Measurements from ENCODE around the gene CLDN24. TPM values are rescaled to one million over a fixed set of nuclear protein-coding genes. Genes with fewer than 3 reads are reported as not detected.
"Not testable (repeated sequence)": the region's sequence is repeated elsewhere in the genome, so short reads cannot be mapped to it uniquely, and the experiment has no call there.

Gene CLDN24
- total and polyA plus RNA-seq, 3 experiments from 2014 or later: not detected

- POLR2A ChIA-PET: no interaction called here
- CTCF ChIA-PET: no interaction called here
- no peaks in the 10 kb centered on the region for H3K36me3 ChIP-seq (ENCODE audit: insufficient read depth, low read length)
Measured at GRCh38 chr4:183330841-183331240, 8.6 kb upstream of the CLDN24 start.

GRCh38 chr4:183329954-183330742 lies 7.9 kb upstream of the CLDN24 start:
- Histone ChIP-seq H3K4me1 (ENCODE audit: insufficient read depth, low read length) (no peaks in the 10 kb centered on the region), H3K4me3 (ENCODE audit: low read length) (no peak overlapping the region), H3K9me3 (ENCODE audit: low read length) (no peaks in the 10 kb centered on the region), H3K27ac (ENCODE audit: low read depth, low read length) (no peak overlapping the region), H3K36me3 (ENCODE audit: insufficient read depth, low read length) (no peaks in the 10 kb centered on the region), H3K27me3 (ENCODE audit: insufficient read depth, low read length, poor library complexity, severe bottlenecking) (no peaks in the 10 kb centered on the region)
- Mint-ChIP-seq H3K9me3 (no peaks in the 10 kb centered on the region), H3K4me1 (no peaks in the 10 kb centered on the region), H3K4me3 (no peak overlapping the region), H3K27ac (peak overlapping the region in 1 of 8 donors; percentile 57), H3K27me3 (peaks cover 7 to 43% of the 10 kb centered on the region in 2 donors), H3K36me3 (peaks cover 0 to 10% (median 0%) of the 10 kb centered on the region in 3 donors)
- no peak for DNase-seq
- ChIA-PET CTCF (no interaction called here), POLR2A (no interaction called here)

More at GRCh38 chr4:183330841-183331240, 8.6 kb upstream of the CLDN24 start:
- Histone ChIP-seq H3K4me1 (ENCODE audit: insufficient read depth, low read length) (no peaks in the 10 kb centered on the region), H3K27me3 (ENCODE audit: insufficient read depth, low read length, poor library complexity, severe bottlenecking) (no peaks in the 10 kb centered on the region), H3K4me3 (ENCODE audit: low read length) (no peak overlapping the region), H3K9me3 (ENCODE audit: low read length) (no peaks in the 10 kb centered on the region), H3K27ac (ENCODE audit: low read depth, low read length) (no peak overlapping the region)
- H3K4me3 Mint-ChIP-seq: no peak overlapping the region
- no peaks in the 10 kb centered on the region for H3K9me3 Mint-ChIP-seq
- peaks cover 0 to 8% (median 0%) of the 10 kb centered on the region in 3 donors for H3K36me3 Mint-ChIP-seq
- DNase-seq: no peak
- peaks cover 5 to 45% of the 10 kb centered on the region in 2 donors for H3K27me3 Mint-ChIP-seq
- H3K4me1 Mint-ChIP-seq: peaks cover 0 to 5% (median 0%) of the 10 kb centered on the region in 3 donors
- no peak overlapping the region for H3K27ac Mint-ChIP-seq

GRCh38 chr4:183329244-183329643 lies 7.0 kb upstream of the CLDN24 start:
- Histone ChIP-seq H3K4me1 (ENCODE audit: insufficient read depth, low read length) (no peaks in the 10 kb centered on the region), H3K4me3 (ENCODE audit: low read length) (no peak overlapping the region), H3K36me3 (ENCODE audit: insufficient read depth, low read length) (no peaks in the 10 kb centered on the region), H3K27ac (ENCODE audit: low read depth, low read length) (no peak overlapping the region), H3K9me3 (ENCODE audit: low read length) (no peaks in the 10 kb centered on the region), H3K27me3 (ENCODE audit: insufficient read depth, low read length, poor library complexity, severe bottlenecking) (no peaks in the 10 kb centered on the region)
- H3K27me3 Mint-ChIP-seq: peaks cover 7 to 46% of the 10 kb centered on the region in 2 donors
- CTCF ChIA-PET: no interaction called here
- no peaks in the 10 kb centered on the region for H3K4me1 Mint-ChIP-seq
- DNase-seq: no peak
- POLR2A ChIA-PET: no interaction called here
- no peak overlapping the region for H3K27ac Mint-ChIP-seq
- peaks cover 0 to 10% (median 0%) of the 10 kb centered on the region in 3 donors for H3K36me3 Mint-ChIP-seq
- no peaks in the 10 kb centered on the region for H3K9me3 Mint-ChIP-seq
- H3K4me3 Mint-ChIP-seq: no peak overlapping the region

- CTCF ChIA-PET: no interaction called here
- H3K27ac Mint-ChIP-seq: no peak overlapping the region
Measured at GRCh38 chr4:183328832-183329231, 6.6 kb upstream of the CLDN24 start.

GRCh38 chr4:183327827-183328226 lies 5.6 kb upstream of the CLDN24 start:
- no peaks in the 10 kb centered on the region for H3K9me3 Mint-ChIP-seq

More at GRCh38 chr4:183328832-183329231, 6.6 kb upstream of the CLDN24 start:
- no peak overlapping the region for H3K4me3 Mint-ChIP-seq
- no peak for DNase-seq
- H3K4me1 ChIP-seq (ENCODE audit: insufficient read depth, low read length): no peaks in the 10 kb centered on the region
- H3K27me3 Mint-ChIP-seq: peaks cover 7 to 45% of the 10 kb centered on the region in 2 donors
- H3K9me3 ChIP-seq (ENCODE audit: low read length): no peaks in the 10 kb centered on the region
- no peaks in the 10 kb centered on the region for H3K9me3 Mint-ChIP-seq
- H3K27me3 ChIP-seq (ENCODE audit: insufficient read depth, low read length, poor library complexity, severe bottlenecking): no peaks in the 10 kb centered on the region
- H3K4me3 ChIP-seq (ENCODE audit: low read length): no peak overlapping the region
- H3K36me3 Mint-ChIP-seq: peaks cover 0 to 10% (median 0%) of the 10 kb centered on the region in 3 donors
- no peaks in the 10 kb centered on the region for H3K36me3 ChIP-seq (ENCODE audit: insufficient read depth, low read length)
- POLR2A ChIA-PET: no interaction called here
- no peak overlapping the region for H3K27ac ChIP-seq (ENCODE audit: low read depth, low read length)
- H3K4me1 Mint-ChIP-seq: no peaks in the 10 kb centered on the region

GRCh38 chr4:183326853-183327252 lies 4.6 kb upstream of the CLDN24 start:
- H3K36me3 Mint-ChIP-seq: peaks cover 0 to 10% (median 0%) of the 10 kb centered on the region in 3 donors
- H3K27ac Mint-ChIP-seq: no peak overlapping the region
- Histone ChIP-seq H3K36me3 (ENCODE audit: insufficient read depth, low read length) (no peaks in the 10 kb centered on the region), H3K27me3 (ENCODE audit: insufficient read depth, low read length, poor library complexity, severe bottlenecking) (no peaks in the 10 kb centered on the region), H3K27ac (ENCODE audit: low read depth, low read length) (no peak overlapping the region), H3K9me3 (ENCODE audit: low read length) (no peaks in the 10 kb centered on the region), H3K4me1 (ENCODE audit: insufficient read depth, low read length) (no peaks in the 10 kb centered on the region), H3K4me3 (ENCODE audit: low read length) (no peak overlapping the region)
- ChIA-PET CTCF (no interaction called here), POLR2A (no interaction called here)
- H3K4me3 Mint-ChIP-seq: no peak overlapping the region
- H3K9me3 Mint-ChIP-seq: no peaks in the 10 kb centered on the region
- H3K27me3 Mint-ChIP-seq: peaks cover 6 to 42% of the 10 kb centered on the region in 2 donors
- DNase-seq: no peak
- H3K4me1 Mint-ChIP-seq: no peaks in the 10 kb centered on the region

More at GRCh38 chr4:183327827-183328226, 5.6 kb upstream of the CLDN24 start:
- Mint-ChIP-seq H3K4me3 (no peak overlapping the region), H3K27me3 (peaks cover 6 to 44% of the 10 kb centered on the region in 2 donors), H3K27ac (no peak overlapping the region), H3K36me3 (peaks cover 0 to 10% (median 0%) of the 10 kb centered on the region in 3 donors), H3K4me1 (no peaks in the 10 kb centered on the region)
- Histone ChIP-seq H3K9me3 (ENCODE audit: low read length) (no peaks in the 10 kb centered on the region), H3K4me3 (ENCODE audit: low read length) (no peak overlapping the region), H3K36me3 (ENCODE audit: insufficient read depth, low read length) (no peaks in the 10 kb centered on the region), H3K4me1 (ENCODE audit: insufficient read depth, low read length) (no peaks in the 10 kb centered on the region), H3K27me3 (ENCODE audit: insufficient read depth, low read length, poor library complexity, severe bottlenecking) (no peaks in the 10 kb centered on the region), H3K27ac (ENCODE audit: low read depth, low read length) (no peak overlapping the region)
- POLR2A ChIA-PET: no interaction called here
- DNase-seq: no peak
- CTCF ChIA-PET: no interaction called here

- H3K4me3 Mint-ChIP-seq; CTCF ChIA-PET; H3K4me3 ChIP-seq (ENCODE audit: low read length); H3K27ac Mint-ChIP-seq; H3K4me1 ChIP-seq (ENCODE audit: insufficient read depth, low read length); H3K27me3 ChIP-seq (ENCODE audit: insufficient read depth, low read length, poor library complexity, severe bottlenecking); POLR2A ChIA-PET; H3K9me3 ChIP-seq (ENCODE audit: low read length); H3K9me3 Mint-ChIP-seq; H3K4me1 Mint-ChIP-seq; DNase-seq; H3K36me3 ChIP-seq (ENCODE audit: insufficient read depth, low read length); H3K36me3 Mint-ChIP-seq; H3K27ac ChIP-seq (ENCODE audit: low read depth, low read length): not testable (repeated sequence)
- H3K27me3 Mint-ChIP-seq: peaks cover 6 to 39% of the 10 kb centered on the region in 2 donors
Measured at GRCh38 chr4:183326387-183326786, 4.2 kb upstream of the CLDN24 start.

GRCh38 chr4:183324619-183325018 lies 2.4 kb upstream of the CLDN24 start:
- Mint-ChIP-seq H3K27me3 (peaks cover 6 to 40% of the 10 kb centered on the region in 2 donors), H3K4me3 (no peak overlapping the region), H3K9me3 (no peaks in the 10 kb centered on the region), H3K4me1 (peaks cover 10 to 18% (median 12%) of the 10 kb centered on the region in 3 donors), H3K27ac (no peak overlapping the region), H3K36me3 (peaks cover 0 to 10% (median 0%) of the 10 kb centered on the region in 3 donors)
- Histone ChIP-seq H3K4me1 (ENCODE audit: insufficient read depth, low read length) (peaks cover 12% of the 10 kb centered on the region), H3K36me3 (ENCODE audit: insufficient read depth, low read length) (no peaks in the 10 kb centered on the region), H3K27ac (ENCODE audit: low read depth, low read length) (no peak overlapping the region), H3K27me3 (ENCODE audit: insufficient read depth, low read length, poor library complexity, severe bottlenecking) (no peaks in the 10 kb centered on the region), H3K9me3 (ENCODE audit: low read length) (no peaks in the 10 kb centered on the region), H3K4me3 (ENCODE audit: low read length) (no peak overlapping the region)
- ChIA-PET POLR2A (no interaction called here), CTCF (no interaction called here)
- DNase-seq: no peak
